DOHH2 (cell line): ENCODE data around the gene GHR.

Experiments
- EZH2phosphoT487 ChIP-seq: fragments of 200-600 bp; sonication (generic); IDR thresholded peaks from 2 replicates; pipeline ENCODE4 v1.6.1; 2017; ENCODE audit warnings: borderline replicate concordance, mild to moderate bottlenecking, antibody characterized with exemption, low read length, moderate library complexity, mixed read lengths
- TF ChIP-seq, protein P1 (sequence below): fragments of 200-600 bp; sonication (generic); IDR thresholded peaks from one replicate; pipeline ENCODE4 v1.5.1; 2014; ENCODE audit warnings: antibody characterized with exemption, mild to moderate bottlenecking, low read depth, low read length; ENCODE audit not compliant: poor library complexity, severe bottlenecking

DNA sequence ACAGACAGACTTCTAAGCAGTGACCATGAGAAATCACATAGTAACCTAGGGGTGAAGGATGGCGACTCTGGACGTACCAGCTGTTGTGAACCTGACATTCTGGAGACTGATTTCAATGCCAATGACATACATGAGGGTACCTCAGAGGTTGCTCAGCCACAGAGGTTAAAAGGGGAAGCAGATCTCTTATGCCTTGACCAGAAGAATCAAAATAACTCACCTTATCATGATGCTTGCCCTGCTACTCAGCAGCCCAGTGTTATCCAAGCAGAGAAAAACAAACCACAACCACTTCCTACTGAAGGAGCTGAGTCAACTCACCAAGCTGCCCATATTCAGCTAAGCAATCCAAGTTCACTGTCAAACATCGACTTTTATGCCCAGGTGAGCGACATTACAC is 295.4 kb downstream of the GHR start:
- TF ChIP-seq, protein P1, sequence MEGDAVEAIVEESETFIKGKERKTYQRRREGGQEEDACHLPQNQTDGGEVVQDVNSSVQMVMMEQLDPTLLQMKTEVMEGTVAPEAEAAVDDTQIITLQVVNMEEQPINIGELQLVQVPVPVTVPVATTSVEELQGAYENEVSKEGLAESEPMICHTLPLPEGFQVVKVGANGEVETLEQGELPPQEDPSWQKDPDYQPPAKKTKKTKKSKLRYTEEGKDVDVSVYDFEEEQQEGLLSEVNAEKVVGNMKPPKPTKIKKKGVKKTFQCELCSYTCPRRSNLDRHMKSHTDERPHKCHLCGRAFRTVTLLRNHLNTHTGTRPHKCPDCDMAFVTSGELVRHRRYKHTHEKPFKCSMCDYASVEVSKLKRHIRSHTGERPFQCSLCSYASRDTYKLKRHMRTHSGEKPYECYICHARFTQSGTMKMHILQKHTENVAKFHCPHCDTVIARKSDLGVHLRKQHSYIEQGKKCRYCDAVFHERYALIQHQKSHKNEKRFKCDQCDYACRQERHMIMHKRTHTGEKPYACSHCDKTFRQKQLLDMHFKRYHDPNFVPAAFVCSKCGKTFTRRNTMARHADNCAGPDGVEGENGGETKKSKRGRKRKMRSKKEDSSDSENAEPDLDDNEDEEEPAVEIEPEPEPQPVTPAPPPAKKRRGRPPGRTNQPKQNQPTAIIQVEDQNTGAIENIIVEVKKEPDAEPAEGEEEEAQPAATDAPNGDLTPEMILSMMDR = no peak
- TF ChIP-seq EZH2phosphoT487 = no peak
